Measurements from ENCODE around the gene DRD3. TPM values are rescaled to one million over a fixed set of nuclear protein-coding genes. Genes with fewer than 3 reads are reported as not detected.
A peak's percentile ranks its signal among the peaks of the same experiment; 100 is the strongest.

Gene DRD3
- total RNA-seq, 1 experiment from 2014 or later, result not detected

- H3K27me3 ChIP-seq, result peaks cover 3% of the 10 kb centered on the region
- no peaks in the 10 kb centered on the region for H3K9me3 ChIP-seq
- no peak for DNase-seq
- no peaks in the 10 kb centered on the region for H3K36me3 ChIP-seq
- no peak overlapping the region for H3K4me3 ChIP-seq
These were observed 28.9 kb upstream of the DRD3 start for GRCh38 chr3:114207768-114208167.

- H3K9me3 ChIP-seq, result no peaks in the 10 kb centered on the region
- no peak for DNase-seq
- H3K4me3 ChIP-seq, result no peak overlapping the region
- H3K27me3 ChIP-seq, result peaks cover 3% of the 10 kb centered on the region
- H3K36me3 ChIP-seq, result no peaks in the 10 kb centered on the region
These were observed 27.5 kb upstream of the DRD3 start for GRCh38 chr3:114206342-114206741.

GRCh38 chr3:114205541-114205940, 26.7 kb upstream of the DRD3 start:
- no peaks in the 10 kb centered on the region for H3K9me3 ChIP-seq
- DNase-seq, result no peak
- no peaks in the 10 kb centered on the region for H3K36me3 ChIP-seq
- no peak overlapping the region for H3K4me3 ChIP-seq
- H3K27me3 ChIP-seq, result peaks cover 3% of the 10 kb centered on the region

- peaks cover 3% of the 10 kb centered on the region; the same call in 1 of the 2 replicates for H3K27me3 ChIP-seq
- no peak overlapping the region for H3K4me3 ChIP-seq
- DNase-seq, result no peak
- H3K9me3 ChIP-seq, result no peaks in the 10 kb centered on the region
- no peaks in the 10 kb centered on the region for H3K36me3 ChIP-seq
These were observed 15.9 kb upstream of the DRD3 start for GRCh38 chr3:114194750-114195149.

GRCh38 chr3:114192136-114192535, 13.3 kb upstream of the DRD3 start:
- DNase-seq, result no peak
- Histone ChIP-seq H3K4me3 (no peak overlapping the region), H3K36me3 (no peaks in the 10 kb centered on the region), H3K9me3 (no peaks in the 10 kb centered on the region), H3K27me3 (peaks cover 13% of the 10 kb centered on the region; the same call in 1 of the 2 replicates)

GRCh38 chr3:114186501-114186900, 7.6 kb upstream of the DRD3 start:
- DNase-seq, result no peak
- peaks cover 2% of the 10 kb centered on the region; the same call in 1 of the 2 replicates for H3K9me3 ChIP-seq
- no peak overlapping the region for H3K4me3 ChIP-seq
- H3K27me3 ChIP-seq, result peaks cover 22% of the 10 kb centered on the region
- no peaks in the 10 kb centered on the region for H3K36me3 ChIP-seq

- H3K4me3 ChIP-seq, result no peak overlapping the region
- peaks cover 30% of the 10 kb centered on the region for H3K27me3 ChIP-seq
- DNase-seq, result peak; percentile 62
- no peaks in the 10 kb centered on the region for H3K36me3 ChIP-seq
- peaks cover 4% of the 10 kb centered on the region; the same call in 1 of the 2 replicates for H3K9me3 ChIP-seq
These were observed 723 bp upstream of the DRD3 start for GRCh38 chr3:114179575-114179974.

- DNase-seq, result no peak
- Histone ChIP-seq H3K27me3 (peaks cover 26% of the 10 kb centered on the region), H3K36me3 (no peaks in the 10 kb centered on the region), H3K4me3 (no peak overlapping the region), H3K9me3 (0 out of 2 replicates have a peak, but pooled peaks cover 3% of the 10 kb centered on the region)
These were observed 2.0 kb downstream of the DRD3 start for GRCh38 chr3:114176890-114177289.

- Histone ChIP-seq H3K27me3 (peaks cover 26% of the 10 kb centered on the region), H3K36me3 (no peaks in the 10 kb centered on the region), H3K4me3 (no peak overlapping the region), H3K9me3 (0 out of 2 replicates have a peak, but pooled peaks cover 3% of the 10 kb centered on the region)
- no peak for DNase-seq
These were observed 2.4 kb downstream of the DRD3 start for GRCh38 chr3:114176487-114176886.

GRCh38 chr3:114175204-114175987, 3.5 kb downstream of the DRD3 start:
- Histone ChIP-seq H3K4me3 (no peak overlapping the region), H3K9me3 (0 out of 2 replicates have a peak, but pooled peaks cover 3% of the 10 kb centered on the region), H3K27me3 (peaks cover 26% of the 10 kb centered on the region), H3K36me3 (no peaks in the 10 kb centered on the region)
- no peak for DNase-seq

GRCh38 chr3:114171677-114172076, 7.2 kb downstream of the DRD3 start:
- H3K36me3 ChIP-seq, result no peaks in the 10 kb centered on the region
- no peak for DNase-seq
- no peaks in the 10 kb centered on the region for H3K9me3 ChIP-seq
- H3K4me3 ChIP-seq, result no peak overlapping the region
- peaks cover 18% of the 10 kb centered on the region for H3K27me3 ChIP-seq

GRCh38 chr3:114168150-114168549, 10.7 kb downstream of the DRD3 start:
- Histone ChIP-seq H3K27me3 (peaks cover 10% of the 10 kb centered on the region), H3K9me3 (no peaks in the 10 kb centered on the region), H3K36me3 (no peaks in the 10 kb centered on the region), H3K4me3 (no peak overlapping the region)
- no peak for DNase-seq

- Histone ChIP-seq H3K4me3 (no peak overlapping the region), H3K9me3 (no peaks in the 10 kb centered on the region), H3K27me3 (peaks cover 2% of the 10 kb centered on the region; the same call in 1 of the 2 replicates), H3K36me3 (no peaks in the 10 kb centered on the region)
- DNase-seq, result no peak
These were observed 21.5 kb downstream of the DRD3 start for GRCh38 chr3:114157321-114157720.

- Histone ChIP-seq H3K4me3 (no peak overlapping the region), H3K27me3 (peaks cover 2% of the 10 kb centered on the region; the same call in 1 of the 2 replicates), H3K9me3 (no peaks in the 10 kb centered on the region), H3K36me3 (no peaks in the 10 kb centered on the region)
- DNase-seq, result peak; percentile 28
These were observed 23.5 kb downstream of the DRD3 start for GRCh38 chr3:114155370-114155821.

GRCh38 chr3:114154321-114154821, 24.5 kb downstream of the DRD3 start:
- Histone ChIP-seq H3K4me3 (no peak overlapping the region), H3K9me3 (no peaks in the 10 kb centered on the region), H3K27me3 (no peaks in the 10 kb centered on the region), H3K36me3 (no peaks in the 10 kb centered on the region)
- no peak for DNase-seq

- Histone ChIP-seq H3K9me3 (no peaks in the 10 kb centered on the region), H3K27me3 (no peaks in the 10 kb centered on the region), H3K4me3 (peak overlapping the region; percentile 20), H3K36me3 (no peaks in the 10 kb centered on the region)
- DNase-seq, result peak; percentile 99
These were observed 26.2 kb downstream of the DRD3 start for GRCh38 chr3:114152519-114153151.

GRCh38 chr3:114151091-114151490, 27.8 kb downstream of the DRD3 start:
- Histone ChIP-seq H3K9me3 (no peaks in the 10 kb centered on the region), H3K36me3 (no peaks in the 10 kb centered on the region), H3K4me3 (no peak overlapping the region), H3K27me3 (no peaks in the 10 kb centered on the region)
- no peak for DNase-seq

Data from MG63 (cell line).